Measurements from ENCODE around the gene SPNS1.
"Not testable (repeated sequence)": the region's sequence is repeated elsewhere in the genome, so short reads cannot be mapped to it uniquely, and the experiment has no call there.

The SPNS1 gene, protein sequence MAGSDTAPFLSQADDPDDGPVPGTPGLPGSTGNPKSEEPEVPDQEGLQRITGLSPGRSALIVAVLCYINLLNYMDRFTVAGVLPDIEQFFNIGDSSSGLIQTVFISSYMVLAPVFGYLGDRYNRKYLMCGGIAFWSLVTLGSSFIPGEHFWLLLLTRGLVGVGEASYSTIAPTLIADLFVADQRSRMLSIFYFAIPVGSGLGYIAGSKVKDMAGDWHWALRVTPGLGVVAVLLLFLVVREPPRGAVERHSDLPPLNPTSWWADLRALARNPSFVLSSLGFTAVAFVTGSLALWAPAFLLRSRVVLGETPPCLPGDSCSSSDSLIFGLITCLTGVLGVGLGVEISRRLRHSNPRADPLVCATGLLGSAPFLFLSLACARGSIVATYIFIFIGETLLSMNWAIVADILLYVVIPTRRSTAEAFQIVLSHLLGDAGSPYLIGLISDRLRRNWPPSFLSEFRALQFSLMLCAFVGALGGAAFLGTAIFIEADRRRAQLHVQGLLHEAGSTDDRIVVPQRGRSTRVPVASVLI

DNA sequence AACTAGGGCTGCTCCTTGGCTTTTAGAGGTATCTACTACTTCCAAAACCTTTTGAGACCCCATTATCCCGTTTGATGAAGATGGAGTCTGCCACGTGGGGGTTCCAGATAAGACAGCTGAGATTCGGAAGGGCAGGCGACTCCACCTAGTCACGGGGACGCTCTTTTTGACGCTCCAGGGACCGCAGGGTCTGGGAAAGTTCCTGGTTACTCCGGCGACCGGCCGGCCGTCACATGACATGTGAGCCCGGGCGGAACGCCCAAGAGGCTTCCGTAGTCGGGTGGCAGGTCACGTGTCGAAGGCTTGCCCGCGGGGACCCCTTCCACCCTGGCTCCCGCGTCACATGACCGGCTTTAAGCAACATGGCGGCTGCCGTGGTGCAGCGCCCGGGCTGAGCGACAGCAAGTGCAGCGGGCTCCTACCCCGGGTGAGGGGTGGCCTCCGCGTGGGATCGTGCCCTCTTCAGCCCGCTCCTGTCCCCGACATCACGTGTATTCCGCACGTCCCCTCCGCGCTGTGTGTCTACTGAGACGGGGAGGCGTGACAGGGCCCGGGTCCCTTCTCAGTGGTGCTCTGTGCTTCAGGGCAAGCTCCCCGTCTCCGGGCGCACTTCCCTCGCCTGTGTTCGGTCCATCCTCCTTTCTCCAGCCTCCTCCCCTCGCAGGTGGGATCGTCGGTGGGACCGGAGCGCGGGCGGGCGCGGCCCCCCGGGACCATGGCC, at the start of gene SPNS1:
Gene SPNS1, plus strand, starts transcription at position 342 of the 721 bp plus-strand sequence. Its CDS starts 374 bp downstream, at position 716.
- peak; percentile 78 to 88 (median 84) for DNase-seq

DNA sequence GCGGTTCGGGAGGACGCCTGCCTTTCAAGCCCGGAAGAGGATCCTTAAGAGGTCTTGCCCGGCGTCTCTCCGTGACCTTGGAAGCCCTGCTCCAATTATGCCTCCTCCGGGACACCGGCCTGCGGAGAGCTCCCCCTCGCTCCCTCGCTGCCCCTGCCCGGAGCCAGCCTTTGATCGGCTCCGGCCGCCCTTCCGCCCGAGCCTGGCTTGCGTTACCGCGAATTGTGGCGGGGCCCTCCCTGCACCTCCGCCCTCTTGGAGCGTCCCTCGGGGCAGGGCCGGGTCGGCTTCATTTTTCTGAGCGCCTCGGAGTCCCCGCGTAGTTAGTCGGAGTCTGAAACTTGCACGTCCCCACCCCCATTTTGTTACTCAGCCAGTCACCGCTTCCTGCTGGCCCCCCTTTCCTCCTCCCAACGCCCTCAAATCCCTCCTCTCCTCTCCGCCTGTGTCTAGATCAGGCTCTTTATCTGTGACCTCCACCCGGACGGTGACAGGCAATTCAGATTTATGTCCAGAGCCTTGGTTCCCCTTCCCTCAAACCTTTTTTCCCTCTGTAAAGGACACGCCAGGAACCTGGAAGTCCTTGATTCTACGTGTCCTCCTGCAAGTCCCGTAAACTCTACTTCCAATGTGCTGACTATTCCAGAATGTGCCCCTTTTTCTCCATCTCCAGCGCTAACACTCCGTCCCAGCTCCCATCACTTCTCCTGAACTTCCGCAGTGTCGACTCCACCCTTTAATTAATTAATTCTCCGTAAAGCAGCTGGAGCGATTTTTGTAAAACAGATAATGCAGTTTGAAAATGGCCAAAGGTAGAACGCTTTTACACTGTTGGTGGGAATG, 49.0 kb upstream of the SPNS1 start:
- DNase-seq = peak in 5 of 6 experiments; percentile 70 to 95 (median 85)

DNA sequence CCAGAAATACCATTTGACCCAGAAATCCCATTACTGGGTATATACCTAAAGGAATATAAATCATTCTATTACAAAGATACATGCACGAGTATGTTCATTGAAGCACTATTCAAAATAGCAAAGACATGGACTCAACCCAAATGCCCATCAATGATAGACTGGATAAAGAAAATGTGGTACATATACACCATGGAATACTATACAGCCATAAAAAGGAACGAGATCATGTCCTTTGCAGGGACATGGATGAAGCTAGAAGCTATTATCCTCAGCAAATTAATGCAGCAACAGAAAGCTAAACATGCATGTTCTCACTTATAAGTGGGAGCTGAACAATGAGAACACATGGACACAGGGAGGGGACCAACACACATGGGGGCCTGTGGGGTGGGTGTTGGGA, 48.3 kb upstream of the SPNS1 start:
- not testable (repeated sequence) for DNase-seq

DNA sequence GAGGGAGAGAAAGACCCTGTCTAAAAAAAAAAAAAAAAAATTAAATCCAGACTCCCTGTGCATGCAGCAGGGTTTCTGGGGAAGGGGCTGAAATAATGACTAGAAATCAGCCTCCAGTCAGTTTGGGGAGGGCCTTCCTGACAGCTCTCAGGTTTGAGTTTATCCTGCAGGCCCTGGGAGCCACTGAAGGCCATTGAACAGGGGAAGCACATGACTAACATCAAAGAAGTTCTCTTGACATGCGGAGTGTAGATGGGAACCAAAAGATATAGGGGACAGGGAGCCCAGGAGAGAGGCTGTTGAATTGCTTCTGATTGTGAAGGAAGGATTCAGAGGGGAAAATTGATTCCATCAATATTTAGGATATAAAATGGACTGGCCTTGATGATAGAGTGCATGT, 46.8 kb upstream of the SPNS1 start:
- DNase-seq = no peak

DNA sequence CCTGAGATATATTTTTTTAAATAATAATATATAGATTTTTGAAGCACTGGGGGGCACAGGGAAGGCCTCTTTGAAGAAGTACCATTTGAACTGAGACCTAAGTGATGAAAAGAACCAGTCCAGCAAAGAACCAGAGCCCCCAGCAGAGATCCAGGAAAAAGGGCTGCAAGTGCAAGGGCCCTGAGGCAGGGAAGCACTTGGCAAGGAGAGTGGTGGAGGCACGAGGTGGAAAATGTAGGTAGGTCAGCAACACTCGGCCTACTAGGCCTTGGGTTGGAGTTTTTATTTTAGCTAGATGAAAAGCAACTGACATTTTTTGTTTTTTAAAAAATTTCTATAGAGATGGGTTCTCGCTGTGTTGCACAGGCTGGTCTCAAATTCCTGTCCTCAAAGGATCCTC, 44.4 kb upstream of the SPNS1 start:
- DNase-seq = no peak

DNA sequence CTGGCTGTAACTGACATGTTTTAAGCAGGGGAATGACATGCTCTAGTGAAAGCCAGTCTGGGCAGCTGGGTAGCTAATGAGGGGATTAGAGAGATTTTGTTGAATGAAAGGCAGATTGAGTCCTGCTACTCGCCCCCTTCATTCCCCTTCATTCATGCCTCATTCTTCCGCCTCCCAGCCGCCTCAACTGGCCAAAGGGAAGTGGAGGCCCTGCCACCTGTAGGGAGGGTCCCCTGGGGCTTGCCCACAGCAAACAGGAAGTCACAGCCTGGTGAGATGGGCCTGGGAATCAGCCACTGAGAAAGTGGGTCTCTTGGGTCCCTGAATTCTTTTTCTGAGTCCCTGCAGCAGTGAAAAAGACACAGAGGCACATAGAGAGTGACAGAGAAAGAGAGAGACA, 43.9 kb upstream of the SPNS1 start:
- no peak for DNase-seq

DNA sequence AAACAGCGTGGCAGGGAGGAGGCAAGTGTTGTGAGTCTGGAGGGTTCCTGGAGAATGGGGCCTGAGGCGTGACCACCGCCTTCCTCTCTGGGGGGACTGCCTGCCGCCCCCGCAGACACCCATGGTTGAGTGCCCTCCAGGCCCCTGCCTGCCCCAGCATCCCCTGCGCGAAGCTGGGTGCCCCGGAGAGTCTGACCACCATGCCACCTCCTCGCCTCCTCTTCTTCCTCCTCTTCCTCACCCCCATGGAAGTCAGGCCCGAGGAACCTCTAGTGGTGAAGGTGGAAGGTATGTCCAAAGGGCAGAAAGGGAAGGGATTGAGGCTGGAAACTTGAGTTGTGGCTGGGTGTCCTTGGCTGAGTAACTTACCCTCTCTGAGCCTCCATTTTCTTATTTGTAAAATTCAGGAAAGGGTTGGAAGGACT, 42.8 kb upstream of the SPNS1 start, which contains the start of gene CD19:
Gene CD19, plus strand, starts transcription at position 171 of the 425 bp plus-strand sequence. Its CDS starts 30 bp downstream, at position 201.
- DNase-seq = no peak

DNA sequence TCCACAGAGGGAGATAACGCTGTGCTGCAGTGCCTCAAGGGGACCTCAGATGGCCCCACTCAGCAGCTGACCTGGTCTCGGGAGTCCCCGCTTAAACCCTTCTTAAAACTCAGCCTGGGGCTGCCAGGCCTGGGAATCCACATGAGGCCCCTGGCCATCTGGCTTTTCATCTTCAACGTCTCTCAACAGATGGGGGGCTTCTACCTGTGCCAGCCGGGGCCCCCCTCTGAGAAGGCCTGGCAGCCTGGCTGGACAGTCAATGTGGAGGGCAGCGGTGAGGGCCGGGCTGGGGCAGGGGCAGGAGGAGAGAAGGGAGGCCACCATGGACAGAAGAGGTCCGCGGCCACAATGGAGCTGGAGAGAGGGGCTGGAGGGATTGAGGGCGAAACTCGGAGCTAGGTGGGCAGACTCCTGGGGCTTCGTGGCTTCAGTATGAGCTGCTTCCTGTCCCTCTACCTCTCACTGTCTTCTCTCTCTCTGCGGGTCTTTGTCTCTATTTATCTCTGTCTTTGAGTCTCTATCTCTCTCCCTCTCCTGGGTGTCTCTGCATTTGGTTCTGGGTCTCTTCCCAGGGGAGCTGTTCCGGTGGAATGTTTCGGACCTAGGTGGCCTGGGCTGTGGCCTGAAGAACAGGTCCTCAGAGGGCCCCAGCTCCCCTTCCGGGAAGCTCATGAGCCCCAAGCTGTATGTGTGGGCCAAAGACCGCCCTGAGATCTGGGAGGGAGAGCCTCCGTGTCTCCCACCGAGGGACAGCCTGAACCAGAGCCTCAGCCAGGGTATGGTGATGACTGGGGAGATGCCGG, 42.0 kb upstream of the SPNS1 start:
- no peak for DNase-seq

DNA sequence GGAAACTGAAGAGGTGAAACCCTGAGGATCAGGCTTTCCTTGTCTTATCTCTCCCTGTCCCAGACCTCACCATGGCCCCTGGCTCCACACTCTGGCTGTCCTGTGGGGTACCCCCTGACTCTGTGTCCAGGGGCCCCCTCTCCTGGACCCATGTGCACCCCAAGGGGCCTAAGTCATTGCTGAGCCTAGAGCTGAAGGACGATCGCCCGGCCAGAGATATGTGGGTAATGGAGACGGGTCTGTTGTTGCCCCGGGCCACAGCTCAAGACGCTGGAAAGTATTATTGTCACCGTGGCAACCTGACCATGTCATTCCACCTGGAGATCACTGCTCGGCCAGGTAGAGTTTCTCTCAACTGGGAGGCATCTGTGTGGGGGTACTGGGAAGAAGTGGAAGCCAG, 41.4 kb upstream of the SPNS1 start:
- DNase-seq = no peak

DNA sequence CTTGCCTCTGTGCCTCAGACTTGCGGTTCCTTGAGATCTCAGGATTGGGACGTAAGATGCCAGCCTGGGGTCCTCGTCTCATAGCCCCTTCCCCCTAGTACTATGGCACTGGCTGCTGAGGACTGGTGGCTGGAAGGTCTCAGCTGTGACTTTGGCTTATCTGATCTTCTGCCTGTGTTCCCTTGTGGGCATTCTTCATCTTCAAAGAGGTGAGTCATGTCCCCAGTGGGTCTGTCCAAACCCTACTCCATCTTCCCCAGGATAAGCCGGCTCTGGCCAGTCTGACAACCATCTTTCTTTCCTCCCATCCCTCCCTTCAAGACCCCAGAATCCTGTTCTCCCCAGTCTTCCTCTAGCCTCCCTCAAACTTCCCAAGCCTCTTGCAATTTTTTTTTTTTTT, 39.2 kb upstream of the SPNS1 start:
- DNase-seq = no peak

DNA sequence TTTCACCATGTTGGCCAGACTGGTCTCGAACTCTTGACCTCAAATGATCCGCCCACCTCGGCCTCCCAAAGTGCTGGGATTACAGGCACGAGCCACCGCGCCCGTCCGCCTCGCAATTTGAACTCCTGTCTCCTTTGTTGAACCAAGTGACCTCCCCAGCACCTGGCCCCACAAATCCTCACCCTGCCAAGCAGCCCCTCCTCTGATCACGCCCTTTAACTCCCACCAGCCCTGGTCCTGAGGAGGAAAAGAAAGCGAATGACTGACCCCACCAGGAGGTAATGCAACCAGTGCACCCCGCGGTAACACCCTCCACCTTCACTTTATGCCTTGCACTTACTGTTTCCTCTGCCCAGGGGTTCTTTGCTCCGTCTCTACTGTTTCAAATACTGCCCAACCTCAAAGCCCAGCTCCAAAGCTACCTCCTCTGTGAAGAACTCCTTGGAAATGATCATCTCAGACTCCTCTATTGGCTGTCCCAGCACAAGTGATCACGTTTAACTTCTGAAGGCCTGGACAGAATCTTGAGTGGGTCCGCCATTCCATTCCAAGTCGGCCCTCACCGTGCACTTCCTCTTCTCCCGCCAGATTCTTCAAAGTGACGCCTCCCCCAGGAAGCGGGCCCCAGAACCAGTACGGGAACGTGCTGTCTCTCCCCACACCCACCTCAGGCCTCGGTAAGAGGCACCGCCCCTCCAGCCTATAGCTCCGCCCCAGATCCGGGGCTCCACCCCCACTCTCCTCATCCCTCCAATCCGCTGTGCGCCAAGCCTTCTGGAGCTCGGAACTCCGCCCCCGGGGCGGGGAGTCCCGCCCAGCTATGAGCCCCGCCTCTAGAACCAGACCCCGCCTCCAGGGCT, 38.4 kb upstream of the SPNS1 start:
- DNase-seq = peak; percentile 71 to 89 (median 84)

DNA sequence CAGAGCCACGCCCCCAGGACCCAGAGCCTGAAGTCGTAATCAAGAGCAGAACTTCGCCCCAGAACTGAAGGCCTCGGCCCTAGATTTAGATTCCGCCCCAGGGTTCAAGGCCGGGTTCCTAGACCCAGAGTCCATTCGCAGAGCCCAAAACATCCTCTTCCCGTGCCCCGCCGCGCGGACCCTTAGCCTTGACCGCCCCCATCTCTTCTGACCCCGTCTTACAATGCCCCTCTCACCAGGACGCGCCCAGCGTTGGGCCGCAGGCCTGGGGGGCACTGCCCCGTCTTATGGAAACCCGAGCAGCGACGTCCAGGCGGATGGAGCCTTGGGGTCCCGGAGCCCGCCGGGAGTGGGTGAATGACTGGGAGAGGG, 37.8 kb upstream of the SPNS1 start:
- no peak for DNase-seq

DNA sequence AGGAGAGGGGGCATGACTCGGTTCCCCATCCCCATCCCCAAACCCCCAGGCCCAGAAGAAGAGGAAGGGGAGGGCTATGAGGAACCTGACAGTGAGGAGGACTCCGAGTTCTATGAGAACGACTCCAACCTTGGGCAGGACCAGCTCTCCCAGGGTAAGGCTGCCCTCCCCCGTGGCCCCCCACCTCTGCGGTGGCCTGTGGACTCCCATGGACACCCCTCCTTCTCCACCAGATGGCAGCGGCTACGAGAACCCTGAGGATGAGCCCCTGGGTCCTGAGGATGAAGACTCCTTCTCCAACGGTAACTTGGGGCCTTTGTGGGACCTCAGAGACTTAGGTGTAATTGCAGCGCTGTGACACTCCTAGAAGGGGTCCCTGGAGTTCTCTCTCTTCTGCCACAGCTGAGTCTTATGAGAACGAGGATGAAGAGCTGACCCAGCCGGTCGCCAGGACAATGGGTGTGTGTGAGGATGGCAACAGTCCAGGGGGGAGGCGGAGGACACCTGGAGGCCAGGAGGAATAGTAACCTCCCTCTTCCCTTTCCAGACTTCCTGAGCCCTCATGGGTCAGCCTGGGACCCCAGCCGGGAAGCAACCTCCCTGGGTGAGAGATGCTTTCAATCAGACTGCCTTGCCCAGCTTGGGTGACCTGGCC, 37.2 kb upstream of the SPNS1 start:
- no peak for DNase-seq

DNA sequence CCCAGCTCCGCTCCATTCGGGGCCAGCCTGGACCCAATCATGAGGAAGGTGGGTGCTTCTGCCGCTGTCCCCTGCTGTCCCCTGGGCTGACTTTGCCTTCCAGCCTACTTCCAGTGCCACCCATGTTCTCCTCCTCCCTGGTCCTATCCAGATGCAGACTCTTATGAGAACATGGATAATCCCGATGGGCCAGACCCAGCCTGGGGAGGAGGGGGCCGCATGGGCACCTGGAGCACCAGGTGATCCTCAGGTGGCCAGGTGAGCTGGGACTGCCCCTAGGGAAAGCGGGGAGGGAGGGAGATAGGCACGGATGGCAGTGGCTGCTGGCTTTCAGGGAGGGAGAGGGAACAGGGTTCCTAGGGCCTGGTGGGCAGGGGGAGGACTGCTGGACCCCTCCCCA, 35.9 kb upstream of the SPNS1 start:
- DNase-seq = no peak

DNA sequence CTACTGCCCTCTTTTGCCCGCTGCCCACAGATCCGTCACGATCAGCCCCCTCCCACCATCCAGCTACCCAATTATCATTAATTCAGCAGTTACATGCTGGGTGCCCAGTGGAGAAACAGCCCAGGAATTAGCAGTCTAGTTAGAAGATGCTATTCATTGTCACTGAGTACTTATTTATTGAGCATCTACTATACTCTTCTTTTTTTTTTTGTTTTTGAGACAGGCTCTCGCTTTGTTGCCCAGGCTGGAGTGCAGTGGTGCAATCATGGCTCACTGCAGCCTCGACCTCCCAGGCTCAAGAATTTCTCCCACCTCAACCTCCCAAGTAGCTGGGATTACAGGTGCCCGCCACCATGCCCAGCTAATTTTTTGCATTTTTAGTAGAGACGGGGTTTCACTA, 34.8 kb upstream of the SPNS1 start:
- DNase-seq = not testable (repeated sequence)

DNA sequence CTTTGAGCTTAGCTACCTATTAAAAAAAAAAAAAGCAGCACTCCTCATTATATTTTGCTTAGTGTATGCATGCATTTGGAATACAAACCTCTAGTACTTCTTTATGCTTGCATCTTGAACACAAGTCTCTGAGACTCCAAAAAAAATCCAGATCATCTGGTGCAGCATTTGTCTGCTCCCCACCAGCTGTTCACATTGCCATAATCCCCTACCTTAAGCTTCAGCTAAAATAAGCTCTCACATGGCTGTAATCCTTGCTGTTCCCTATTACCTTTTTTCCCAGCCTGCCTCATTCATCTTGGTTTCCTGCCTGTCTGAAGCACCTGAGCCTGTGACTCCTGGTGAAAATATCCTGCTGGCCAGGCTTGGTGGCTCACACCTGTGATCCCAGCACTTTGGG, 31.3 kb upstream of the SPNS1 start:
- DNase-seq = no peak

DNA sequence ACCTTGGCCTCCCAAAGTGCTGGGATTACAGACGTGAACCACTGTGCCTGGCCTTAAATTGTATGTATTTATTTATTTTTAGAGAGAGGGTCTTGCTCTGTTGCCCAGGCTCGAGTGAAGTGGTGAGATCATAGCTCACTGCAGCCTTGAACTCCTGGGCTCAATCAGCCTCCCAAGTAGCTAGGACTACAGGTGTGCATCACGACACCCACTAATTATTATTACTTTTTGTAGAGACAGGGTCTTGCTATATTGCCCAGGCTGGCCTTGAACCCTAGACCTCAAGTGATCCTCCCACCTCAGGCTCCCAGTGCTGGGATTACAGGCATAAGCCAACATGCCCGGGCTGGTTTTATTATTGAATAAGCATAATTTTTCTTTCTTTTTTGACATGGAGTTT, 27.9 kb upstream of the SPNS1 start:
- no peak for DNase-seq

DNA sequence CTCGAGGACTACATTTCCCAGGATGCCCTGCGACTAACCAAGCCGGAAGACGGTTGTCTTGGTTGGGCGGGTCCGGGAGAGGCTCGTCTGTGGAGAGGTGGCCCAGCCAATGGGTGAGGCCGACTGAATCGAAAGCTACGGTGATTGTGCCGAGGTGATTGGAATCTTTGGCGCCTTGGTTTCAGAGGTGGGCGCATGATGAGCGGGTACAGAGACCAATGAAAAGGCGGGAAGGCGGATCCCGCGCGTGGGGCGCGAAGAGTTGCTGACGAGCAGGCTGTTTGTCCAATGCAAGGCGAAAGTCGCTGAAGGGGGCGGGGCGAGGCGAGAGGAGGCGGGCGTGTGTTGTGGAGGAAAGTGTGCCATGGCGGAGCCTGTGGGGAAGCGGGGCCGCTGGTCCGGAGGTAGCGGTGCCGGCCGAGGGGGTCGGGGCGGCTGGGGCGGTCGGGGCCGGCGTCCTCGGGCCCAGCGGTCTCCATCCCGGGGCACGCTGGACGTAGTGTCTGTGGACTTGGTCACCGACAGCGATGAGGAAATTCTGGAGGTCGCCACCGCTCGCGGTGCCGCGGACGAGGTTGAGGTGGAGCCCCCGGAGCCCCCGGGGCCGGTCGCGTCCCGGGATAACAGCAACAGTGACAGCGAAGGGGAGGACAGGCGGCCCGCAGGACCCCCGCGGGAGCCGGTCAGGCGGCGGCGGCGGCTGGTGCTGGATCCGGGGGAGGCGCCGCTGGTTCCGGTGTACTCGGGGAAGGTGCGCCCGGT, 23.7 kb upstream of the SPNS1 start, which contains the start of gene NFATC2IP:
Gene NFATC2IP, plus strand, starts transcription at position 290 of the 762 bp plus-strand sequence. Its CDS starts 75 bp downstream, at position 365.
- peak; percentile 97 to 100 (median 99) for DNase-seq

DNA sequence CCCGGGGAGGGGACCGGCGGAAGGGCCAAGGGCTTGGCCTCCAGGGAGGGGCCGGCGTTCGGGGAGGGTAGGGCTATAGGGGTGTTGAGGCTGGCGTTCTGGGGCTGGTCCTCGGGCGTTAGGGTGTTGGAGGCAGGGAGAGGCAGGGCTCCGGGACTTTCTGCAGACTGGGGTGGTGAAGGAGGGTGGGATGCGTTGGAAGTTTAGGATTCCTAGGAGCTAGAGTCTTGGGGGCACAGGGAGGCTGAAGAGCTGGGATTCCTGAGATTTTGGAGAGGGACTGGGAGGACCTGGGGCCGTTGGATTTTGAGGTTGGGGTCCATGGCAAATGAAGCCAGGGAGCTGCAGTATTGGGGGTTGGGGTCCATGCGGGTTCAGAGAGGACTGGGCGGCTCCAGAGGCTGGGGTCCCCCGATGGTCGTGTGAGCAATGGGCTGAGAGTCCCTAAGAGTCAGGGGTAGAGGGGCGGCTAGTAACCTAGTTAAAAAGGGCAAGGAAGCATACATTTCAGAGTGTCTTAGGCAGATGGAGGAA, 23.1 kb upstream of the SPNS1 start:
- no peak for DNase-seq

Measured in stimulated activated naive CD4-positive, alpha-beta T cell (primary cell).